Liver (tissue), 9 donors: ENCODE measurements around the gene MPZ. TPM values are rescaled to one million over a fixed set of nuclear protein-coding genes. Genes with fewer than 3 reads are reported as not detected.

Source experiments
- DNase-seq: peaks from one replicate; pipeline ENCODE4 v3.0.0-alpha.2; 2017; ENCODE audit warnings: low spot score
- H3K27ac ChIP-seq, 2 donors: one replicate each; pipeline ENCODE4 v1.7.0; 2013; ENCODE audit warnings: inconsistent platforms in 2 of 2, low read length in 2 of 2, control low read depth in 1 of 2, low read depth in 1 of 2, mild to moderate bottlenecking in 1 of 2
- H3K27me3 ChIP-seq, 4 donors: one replicate each; pipeline versions ENCODE4 v1.6.1 to v1.7.0; 2013; ENCODE audit warnings: low read length in 3 of 4, inconsistent platforms in 1 of 4, mild to moderate bottlenecking in 1 of 4, moderate library complexity in 1 of 4; ENCODE audit not compliant: control insufficient read depth in 4 of 4, insufficient read depth in 4 of 4
- H3K36me3 ChIP-seq, 4 donors: one replicate each; pipeline versions ENCODE4 v1.6.1 to v1.7.0; 2013; ENCODE audit warnings: low read length in 3 of 4, mild to moderate bottlenecking in 3 of 4, low read depth in 1 of 4, moderate library complexity in 1 of 4; ENCODE audit not compliant: control insufficient read depth in 4 of 4, insufficient read depth in 3 of 4
- H3K4me1 ChIP-seq, 4 donors: one replicate each; pipeline versions ENCODE4 v1.6.1 to v1.7.0; 2013; ENCODE audit warnings: low read length in 3 of 4, mild to moderate bottlenecking in 3 of 4, moderate library complexity in 1 of 4; ENCODE audit not compliant: control insufficient read depth in 4 of 4, insufficient read depth in 4 of 4
- H3K4me3 ChIP-seq, 3 donors: one replicate each; pipeline versions ENCODE4 v1.6.1 to v1.7.0; 2013; ENCODE audit warnings: low read length in 3 of 3, control low read depth in 1 of 3, low read depth in 1 of 3, mild to moderate bottlenecking in 1 of 3
- H3K9ac ChIP-seq, 2 donors: one replicate each; pipeline ENCODE4 v1.7.0; 2013; ENCODE audit warnings: low read length in 2 of 2, mild to moderate bottlenecking in 2 of 2, moderate library complexity in 2 of 2, control low read depth in 1 of 2, low read depth in 1 of 2
- H3K9me3 ChIP-seq, 4 donors: one replicate each; pipeline versions ENCODE4 v1.6.1 to v1.7.0; 2013; ENCODE audit warnings: low read length in 3 of 4; ENCODE audit not compliant: control insufficient read depth in 4 of 4
- EGR1 ChIP-seq, 2 donors: IDR thresholded peaks; 2 replicates each; pipeline ENCODE4 v1.6.1; 2016 to 2018; ENCODE audit warnings: antibody characterized with exemption in 2 of 2, low read depth in 2 of 2
- FOXA1 ChIP-seq: IDR thresholded peaks from 2 replicates; pipeline ENCODE4 v1.6.1; 2016; ENCODE audit warnings: antibody characterized with exemption
- FOXA2 ChIP-seq: IDR thresholded peaks from 2 replicates; pipeline ENCODE4 v1.6.1; 2016; ENCODE audit warnings: antibody characterized with exemption
- HNF4A ChIP-seq, 2 donors: conservative IDR thresholded peaks; 2 replicates each; pipeline ENCODE4 v1.6.1; 2016; ENCODE audit warnings: antibody characterized with exemption in 2 of 2, mild to moderate bottlenecking in 2 of 2
- JUND ChIP-seq, 2 donors: IDR thresholded peaks; 2 replicates each; pipeline ENCODE4 v1.6.1; 2016; ENCODE audit warnings: antibody characterized with exemption in 2 of 2
- NR2F2 ChIP-seq: IDR thresholded peaks from 2 replicates; pipeline ENCODE4 v1.6.1; 2016; ENCODE audit warnings: antibody characterized with exemption
- RAD21 ChIP-seq, 2 donors: IDR thresholded peaks; 2 replicates each; pipeline ENCODE4 v1.6.1; 2016; ENCODE audit warnings: antibody characterized with exemption in 2 of 2, mild to moderate bottlenecking in 2 of 2
- RXRA ChIP-seq, 2 donors: IDR thresholded peaks; 2 replicates each; pipeline ENCODE4 v1.6.1; 2017 to 2018; ENCODE audit warnings: antibody characterized with exemption in 2 of 2, mild to moderate bottlenecking in 1 of 2
- SP1 ChIP-seq: IDR thresholded peaks from 2 replicates; pipeline ENCODE4 v1.6.1; 2018; ENCODE audit warnings: antibody characterized with exemption, mild to moderate bottlenecking
- TAF1 ChIP-seq: conservative IDR thresholded peaks from 2 replicates; pipeline ENCODE4 v1.6.1; 2016; ENCODE audit warnings: antibody characterized with exemption, mild to moderate bottlenecking
- YY1 ChIP-seq: IDR thresholded peaks from 2 replicates; pipeline ENCODE4 v1.6.1; 2016; ENCODE audit warnings: antibody characterized with exemption, mild to moderate bottlenecking
- WGBS: extraction: QIAGEN DNeasy Blood & Tissue Kit; methylation state at CpG from one replicate; pipeline ENCODE4 v1.1.7; 2013; 5-methylcytosine and 5-hydroxymethylcytosine counted together
- polyA plus RNA-seq, 2 donors: library from polyadenylated mRNA; stranded (reverse) in 1 of 2; unstranded in 1 of 2; fragments of 200-250 nt in 1 of 2; fragments of >200 nt in 1 of 2; fragmentation: Nextera tagmentation in 1 of 2; extraction: Ambion mirVana in 1 of 2; gene quantifications; one replicate each; pipeline versions ENCODE4 v1.2.1 to v1.2.3, GENCODE V29; 2013 to 2015
- total RNA-seq, 2 donors: library from RNA; depleted of rRNA; stranded (reverse); fragments of >200 nt; gene quantifications; one replicate each; pipeline ENCODE4 v1.2.3, GENCODE V29; 2014
- TF ChIP-seq, protein P1 (sequence below): IDR thresholded peaks from 2 replicates; pipeline ENCODE4 v1.6.1; 2016; ENCODE audit warnings: antibody characterized with exemption, mild to moderate bottlenecking
- TF ChIP-seq, protein P2 (sequence below): IDR thresholded peaks from 2 replicates; pipeline ENCODE4 v1.6.1; 2016; ENCODE audit warnings: antibody characterized with exemption
- TF ChIP-seq, protein P3 (sequence below): IDR thresholded peaks from 2 replicates; pipeline ENCODE4 v1.6.1; 2016; ENCODE audit warnings: antibody characterized with exemption
- TF ChIP-seq, protein P4 (sequence below): fragments of 150-350 bp; IDR thresholded peaks from 2 replicates; pipeline ENCODE4 v1.5.1; 2017; ENCODE audit warnings: improper control_type of control experiment, low read depth, low read length; ENCODE audit not compliant: missing input control
- donor health status: healthy.
- donor health status: healthy.
- donor health status: healthy.
- donor health status: healthy.
- donor health status: healthy.

The MPZ gene
- total and polyA plus RNA-seq, 4 donors: 0.37 to 7.4 (median 0.99) TPM

DNA sequence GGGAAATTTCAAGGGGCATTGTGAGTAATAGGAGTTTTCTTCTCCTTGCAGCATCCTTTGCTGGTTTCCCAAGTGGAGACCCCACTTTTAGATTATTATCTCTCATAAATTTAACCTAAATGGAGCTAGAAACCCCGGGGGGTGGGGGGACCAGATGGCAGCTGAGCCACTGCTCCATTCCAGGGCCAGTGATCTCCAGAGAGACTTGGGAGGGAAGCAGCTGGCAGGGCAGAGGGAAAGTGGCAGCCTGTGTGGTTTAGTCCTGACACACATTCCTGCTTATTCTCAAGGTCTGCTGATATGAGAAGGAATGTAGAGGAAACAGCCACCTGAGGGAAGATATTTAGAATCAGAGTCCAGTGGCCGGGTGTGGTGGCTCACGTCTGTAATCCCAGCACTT lies 34.9 kb downstream of the MPZ start:
- DNase-seq: no peak
- H3K27me3 ChIP-seq: no peaks in the 10 kb centered on the region
- no peaks in the 10 kb centered on the region for H3K9me3 ChIP-seq
- no peak for TF ChIP-seq FOXA1
- TF ChIP-seq SP1: no peak
- TF ChIP-seq TAF1: no peak
- TF ChIP-seq, protein P1, sequence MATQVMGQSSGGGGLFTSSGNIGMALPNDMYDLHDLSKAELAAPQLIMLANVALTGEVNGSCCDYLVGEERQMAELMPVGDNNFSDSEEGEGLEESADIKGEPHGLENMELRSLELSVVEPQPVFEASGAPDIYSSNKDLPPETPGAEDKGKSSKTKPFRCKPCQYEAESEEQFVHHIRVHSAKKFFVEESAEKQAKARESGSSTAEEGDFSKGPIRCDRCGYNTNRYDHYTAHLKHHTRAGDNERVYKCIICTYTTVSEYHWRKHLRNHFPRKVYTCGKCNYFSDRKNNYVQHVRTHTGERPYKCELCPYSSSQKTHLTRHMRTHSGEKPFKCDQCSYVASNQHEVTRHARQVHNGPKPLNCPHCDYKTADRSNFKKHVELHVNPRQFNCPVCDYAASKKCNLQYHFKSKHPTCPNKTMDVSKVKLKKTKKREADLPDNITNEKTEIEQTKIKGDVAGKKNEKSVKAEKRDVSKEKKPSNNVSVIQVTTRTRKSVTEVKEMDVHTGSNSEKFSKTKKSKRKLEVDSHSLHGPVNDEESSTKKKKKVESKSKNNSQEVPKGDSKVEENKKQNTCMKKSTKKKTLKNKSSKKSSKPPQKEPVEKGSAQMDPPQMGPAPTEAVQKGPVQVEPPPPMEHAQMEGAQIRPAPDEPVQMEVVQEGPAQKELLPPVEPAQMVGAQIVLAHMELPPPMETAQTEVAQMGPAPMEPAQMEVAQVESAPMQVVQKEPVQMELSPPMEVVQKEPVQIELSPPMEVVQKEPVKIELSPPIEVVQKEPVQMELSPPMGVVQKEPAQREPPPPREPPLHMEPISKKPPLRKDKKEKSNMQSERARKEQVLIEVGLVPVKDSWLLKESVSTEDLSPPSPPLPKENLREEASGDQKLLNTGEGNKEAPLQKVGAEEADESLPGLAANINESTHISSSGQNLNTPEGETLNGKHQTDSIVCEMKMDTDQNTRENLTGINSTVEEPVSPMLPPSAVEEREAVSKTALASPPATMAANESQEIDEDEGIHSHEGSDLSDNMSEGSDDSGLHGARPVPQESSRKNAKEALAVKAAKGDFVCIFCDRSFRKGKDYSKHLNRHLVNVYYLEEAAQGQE: no peak
- no peak for TF ChIP-seq RAD21 (IDR thresholded peaks at IDR 0.05)
- no peak for TF ChIP-seq RXRA (IDR thresholded peaks at IDR 0.05)
- no peak for TF ChIP-seq EGR1 (IDR thresholded peaks at IDR 0.05; ENCODE audit: low read depth in 2 of 2)
- no peak overlapping the region for H3K27ac ChIP-seq
- no peak overlapping the region for H3K9ac ChIP-seq
- H3K4me1 ChIP-seq: no peaks in the 10 kb centered on the region
- H3K4me3 ChIP-seq: no peak overlapping the region
- no peaks in the 10 kb centered on the region for H3K36me3 ChIP-seq
- WGBS: 88% methylated on average over 3 of the region's 3 CpGs

DNA sequence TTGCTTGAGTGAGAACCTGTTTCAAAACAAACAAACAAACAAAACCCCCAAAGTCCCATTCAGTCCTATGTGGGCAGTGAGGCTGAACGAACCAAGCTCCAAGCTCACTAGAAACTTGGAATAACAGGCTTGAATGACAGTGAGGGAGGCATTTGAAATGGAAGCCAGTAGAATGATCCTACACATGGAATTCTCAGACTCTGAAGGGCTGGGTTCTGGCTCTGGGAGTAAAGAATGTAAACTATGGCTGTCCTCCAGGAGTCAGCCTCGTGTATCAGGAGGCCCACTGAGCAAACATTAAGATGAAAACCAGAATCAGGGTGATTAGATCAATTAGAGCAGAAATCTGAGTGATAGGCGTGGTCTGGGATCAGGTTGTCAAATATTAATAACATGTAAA lies 36.4 kb downstream of the MPZ start:
- no peak for TF ChIP-seq RAD21 (IDR thresholded peaks at IDR 0.05)
- no peak for TF ChIP-seq TAF1
- TF ChIP-seq, protein P1: no peak
- no peak for TF ChIP-seq FOXA2
- no peak for TF ChIP-seq EGR1 (IDR thresholded peaks at IDR 0.05; ENCODE audit: low read depth in 2 of 2)
- no peak for TF ChIP-seq JUND (IDR thresholded peaks at IDR 0.05)
- TF ChIP-seq NR2F2: no peak
- TF ChIP-seq, protein P2, sequence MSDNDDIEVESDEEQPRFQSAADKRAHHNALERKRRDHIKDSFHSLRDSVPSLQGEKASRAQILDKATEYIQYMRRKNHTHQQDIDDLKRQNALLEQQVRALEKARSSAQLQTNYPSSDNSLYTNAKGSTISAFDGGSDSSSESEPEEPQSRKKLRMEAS: no peak
- TF ChIP-seq, protein P3, sequence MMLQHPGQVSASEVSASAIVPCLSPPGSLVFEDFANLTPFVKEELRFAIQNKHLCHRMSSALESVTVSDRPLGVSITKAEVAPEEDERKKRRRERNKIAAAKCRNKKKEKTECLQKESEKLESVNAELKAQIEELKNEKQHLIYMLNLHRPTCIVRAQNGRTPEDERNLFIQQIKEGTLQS: no peak
- no peak for TF ChIP-seq FOXA1
- TF ChIP-seq, protein P4, sequence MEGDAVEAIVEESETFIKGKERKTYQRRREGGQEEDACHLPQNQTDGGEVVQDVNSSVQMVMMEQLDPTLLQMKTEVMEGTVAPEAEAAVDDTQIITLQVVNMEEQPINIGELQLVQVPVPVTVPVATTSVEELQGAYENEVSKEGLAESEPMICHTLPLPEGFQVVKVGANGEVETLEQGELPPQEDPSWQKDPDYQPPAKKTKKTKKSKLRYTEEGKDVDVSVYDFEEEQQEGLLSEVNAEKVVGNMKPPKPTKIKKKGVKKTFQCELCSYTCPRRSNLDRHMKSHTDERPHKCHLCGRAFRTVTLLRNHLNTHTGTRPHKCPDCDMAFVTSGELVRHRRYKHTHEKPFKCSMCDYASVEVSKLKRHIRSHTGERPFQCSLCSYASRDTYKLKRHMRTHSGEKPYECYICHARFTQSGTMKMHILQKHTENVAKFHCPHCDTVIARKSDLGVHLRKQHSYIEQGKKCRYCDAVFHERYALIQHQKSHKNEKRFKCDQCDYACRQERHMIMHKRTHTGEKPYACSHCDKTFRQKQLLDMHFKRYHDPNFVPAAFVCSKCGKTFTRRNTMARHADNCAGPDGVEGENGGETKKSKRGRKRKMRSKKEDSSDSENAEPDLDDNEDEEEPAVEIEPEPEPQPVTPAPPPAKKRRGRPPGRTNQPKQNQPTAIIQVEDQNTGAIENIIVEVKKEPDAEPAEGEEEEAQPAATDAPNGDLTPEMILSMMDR: no peak
- TF ChIP-seq SP1: no peak
- TF ChIP-seq RXRA (IDR thresholded peaks at IDR 0.05): no peak
- no peak for TF ChIP-seq HNF4A (conservative IDR thresholded peaks at IDR 0.05)
- TF ChIP-seq YY1: no peak
- Histone ChIP-seq H3K27ac (no peak overlapping the region), H3K4me3 (no peak overlapping the region), H3K27me3 (no peaks in the 10 kb centered on the region), H3K36me3 (no peaks in the 10 kb centered on the region), H3K9ac (no peak overlapping the region), H3K4me1 (no peaks in the 10 kb centered on the region), H3K9me3 (no peaks in the 10 kb centered on the region)
- WGBS: 69% methylated on average over 3 of the region's 3 CpGs
- DNase-seq: no peak
